Stomach (tissue), 4 donors: ENCODE results near the gene PARG.
"Not testable (repeated sequence)": the region's sequence is repeated elsewhere in the genome, so short reads cannot be mapped to it uniquely, and the experiment has no call there.

Source experiments
- EP300 ChIP-seq: sonication (generic); formaldehyde crosslinking; IDR thresholded peaks from one replicate; pipeline ENCODE4 v1.6.1; 2017; ENCODE audit warnings: antibody characterized with exemption
- POLR2A ChIP-seq, 4 donors: fragments of 450-650 bp; IDR thresholded peaks; one replicate each; pipeline ENCODE4 v1.6.1; 2016; ENCODE audit warnings: antibody characterized with exemption in 4 of 4, control low read depth in 2 of 4, mild to moderate bottlenecking in 1 of 4, moderate library complexity in 1 of 4
- POLR2AphosphoS5 ChIP-seq, 3 donors: sonication (generic); formaldehyde crosslinking; IDR thresholded peaks; one replicate each; pipeline ENCODE4 v1.6.1; 2016; ENCODE audit warnings: antibody characterized with exemption in 3 of 3
- TF ChIP-seq, protein P1 (sequence below), 7 experiments: fragments of 450-650 bp in 4 of 7; fragments of 200-600 bp in 3 of 7; sonication (generic) in 3 of 7; IDR thresholded peaks; one replicate each; pipeline ENCODE4 v1.5.1; 2016 to 2019; ENCODE audit warnings: antibody characterized with exemption in 7 of 7, control low read depth in 2 of 7, mild to moderate bottlenecking in 1 of 7

DNA sequence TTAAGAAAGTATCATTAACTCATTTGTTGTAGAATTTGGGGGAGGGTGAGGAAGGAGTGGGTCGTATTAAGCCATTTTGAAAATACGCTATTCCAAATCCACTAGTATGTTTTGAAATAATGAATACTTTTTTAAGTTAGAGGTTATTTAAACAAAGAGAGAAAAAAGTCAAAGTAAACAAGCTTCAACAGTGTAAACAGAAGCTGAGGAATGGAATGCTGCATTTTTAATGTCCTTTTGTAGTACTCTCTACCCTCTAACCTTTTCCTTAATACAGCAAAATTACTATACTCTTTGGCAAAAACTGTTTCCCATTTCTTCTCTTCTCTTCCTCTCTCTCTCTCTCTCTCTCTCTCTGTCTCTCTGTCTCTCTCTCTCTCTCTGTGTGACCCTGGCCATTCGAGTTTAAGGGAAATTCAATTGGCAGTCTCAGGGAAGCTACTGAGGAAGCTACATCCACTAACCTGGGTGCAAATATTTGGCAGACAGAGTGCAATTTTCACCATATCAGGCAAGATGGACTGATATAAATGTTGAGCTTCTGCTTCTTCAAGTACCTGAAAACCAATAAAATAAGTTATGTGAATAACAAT, 57.0 kb downstream of the PARG start:
- TF ChIP-seq, protein P1, sequence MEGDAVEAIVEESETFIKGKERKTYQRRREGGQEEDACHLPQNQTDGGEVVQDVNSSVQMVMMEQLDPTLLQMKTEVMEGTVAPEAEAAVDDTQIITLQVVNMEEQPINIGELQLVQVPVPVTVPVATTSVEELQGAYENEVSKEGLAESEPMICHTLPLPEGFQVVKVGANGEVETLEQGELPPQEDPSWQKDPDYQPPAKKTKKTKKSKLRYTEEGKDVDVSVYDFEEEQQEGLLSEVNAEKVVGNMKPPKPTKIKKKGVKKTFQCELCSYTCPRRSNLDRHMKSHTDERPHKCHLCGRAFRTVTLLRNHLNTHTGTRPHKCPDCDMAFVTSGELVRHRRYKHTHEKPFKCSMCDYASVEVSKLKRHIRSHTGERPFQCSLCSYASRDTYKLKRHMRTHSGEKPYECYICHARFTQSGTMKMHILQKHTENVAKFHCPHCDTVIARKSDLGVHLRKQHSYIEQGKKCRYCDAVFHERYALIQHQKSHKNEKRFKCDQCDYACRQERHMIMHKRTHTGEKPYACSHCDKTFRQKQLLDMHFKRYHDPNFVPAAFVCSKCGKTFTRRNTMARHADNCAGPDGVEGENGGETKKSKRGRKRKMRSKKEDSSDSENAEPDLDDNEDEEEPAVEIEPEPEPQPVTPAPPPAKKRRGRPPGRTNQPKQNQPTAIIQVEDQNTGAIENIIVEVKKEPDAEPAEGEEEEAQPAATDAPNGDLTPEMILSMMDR (IDR thresholded peaks at IDR 0.05): not testable (repeated sequence)
- not testable (repeated sequence) for TF ChIP-seq EP300; POLR2AphosphoS5 (IDR thresholded peaks at IDR 0.05); POLR2A (IDR thresholded peaks at IDR 0.05)
